Camera-type eye (tissue), 1 donor: ENCODE measurements around the gene OR6C6. TPM values are rescaled to one million over a fixed set of nuclear protein-coding genes. Genes with fewer than 3 reads are reported as not detected.

Experiments used
- total RNA-seq: library from RNA; depleted of rRNA; stranded (reverse); fragments of >200 nt; gene quantifications from one replicate; pipeline ENCODE4 v1.2.3, GENCODE V29; 2014

OR6C6 gene
- total RNA-seq, result not detected

DNA sequence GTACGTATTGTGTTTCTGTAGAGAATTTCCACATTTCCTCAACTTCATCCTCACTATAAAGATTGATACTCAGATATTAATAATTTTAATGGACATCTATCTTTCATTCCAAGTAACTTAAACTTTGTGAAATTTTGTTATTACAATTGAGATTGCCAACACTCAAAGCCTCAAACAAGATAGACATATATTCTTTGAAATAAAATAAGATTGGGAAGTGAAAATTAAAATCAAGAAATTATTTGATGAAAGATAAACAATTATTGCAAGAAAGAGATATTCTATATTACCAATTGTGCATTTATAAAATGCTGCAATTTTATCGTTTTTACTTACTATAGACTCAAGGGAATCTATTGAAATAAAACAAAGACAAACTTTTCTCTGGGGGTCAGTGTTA, at the start of gene OR6C6:
TSS of gene OR6C6 (minus strand) at position 101 of the 400 bp plus-strand sequence. CDS start 1,337 bp downstream, outside the sequence.

DNA sequence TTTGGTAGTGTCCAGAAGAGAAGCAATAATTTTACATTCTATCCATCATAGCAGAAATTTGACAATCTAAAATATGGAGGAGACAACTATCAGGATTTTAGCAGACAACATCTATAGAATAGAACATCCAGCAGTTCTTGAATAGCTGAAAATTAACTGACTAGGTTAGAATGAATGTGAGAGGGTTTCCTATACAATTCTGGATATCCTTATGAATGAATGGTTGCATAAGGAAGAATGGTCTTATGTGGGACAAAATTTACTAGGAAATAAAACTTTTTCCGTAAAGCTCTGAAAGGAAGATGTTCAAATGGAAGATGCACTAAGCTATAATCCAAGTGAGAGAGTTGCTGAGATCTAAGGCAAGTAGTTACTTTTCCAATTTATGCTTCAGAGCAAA, 34.1 kb upstream of the OR6C6 start, which contains the start of gene OR6C3:
TSS of gene OR6C3 (plus strand) at position 301 of the 400 bp plus-strand sequence. CDS start 955 bp downstream, outside the sequence.

DNA sequence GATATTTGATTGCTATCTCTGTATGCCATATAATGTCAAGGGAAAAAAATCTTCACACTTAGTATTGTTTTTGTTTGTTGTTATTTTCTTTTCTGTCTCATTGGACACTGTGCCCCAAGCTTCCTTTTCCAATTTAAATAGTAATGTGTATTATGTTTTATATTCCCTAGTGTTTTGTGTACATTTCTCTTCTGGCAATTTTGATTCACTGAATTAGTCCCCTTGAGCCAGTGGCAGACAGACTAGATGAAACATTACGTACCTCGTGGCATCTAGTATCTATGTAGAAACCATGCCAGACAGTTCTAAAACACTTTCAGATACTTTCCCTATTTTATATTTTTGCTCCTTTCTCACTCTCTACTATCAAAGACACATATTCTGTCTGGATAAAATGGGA, 17.7 kb upstream of the OR6C6 start, which contains the start of gene OR6C1:
TSS of gene OR6C1 (plus strand) at position 301 of the 400 bp plus-strand sequence. CDS start 6,257 bp downstream, outside the sequence.

DNA sequence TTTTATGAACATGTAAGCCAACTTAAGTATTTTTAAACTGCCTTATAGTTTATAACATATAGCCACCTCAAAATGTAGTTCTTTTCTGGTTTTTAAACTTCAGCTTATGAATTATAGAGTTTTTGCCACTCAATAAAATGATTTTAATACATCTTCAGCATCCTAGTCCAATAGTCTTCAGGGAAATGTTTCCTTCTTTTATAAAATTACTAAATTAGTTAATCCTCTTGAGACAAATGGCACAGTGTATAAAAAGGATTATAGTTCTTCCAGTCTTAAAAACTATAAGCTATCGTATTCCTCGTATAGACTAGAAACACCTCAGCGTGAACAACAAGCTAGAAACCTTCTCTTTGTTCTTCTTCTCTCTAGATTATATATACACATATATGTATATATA, 52.1 kb downstream of the OR6C6 start, which contains the start of gene OR6C74:
TSS of gene OR6C74 (plus strand) at position 301 of the 400 bp plus-strand sequence. CDS start 2,679 bp downstream, outside the sequence.

Other genes starting within 250 kb of the OR6C6 start
- not detected for gene OR9K2, start 170.2 kb downstream of the OR6C6 start, total RNA-seq
- not detected for gene OR10A7, start 75.5 kb downstream of the OR6C6 start, total RNA-seq
- gene OR6C74, start 52.0 kb downstream of the OR6C6 start, total RNA-seq, result not detected
- not detected for gene OR6C1, start 17.8 kb upstream of the OR6C6 start, total RNA-seq
- not detected for gene OR6C3, start 34.2 kb upstream of the OR6C6 start, total RNA-seq
- gene OR6C75, start 66.4 kb upstream of the OR6C6 start, total RNA-seq, result not detected
- gene OR6C65, start 104.0 kb upstream of the OR6C6 start, total RNA-seq, result not detected
- not detected for gene OR6C76, start 129.7 kb upstream of the OR6C6 start, total RNA-seq
- not detected for gene OR6C2, start 147.5 kb upstream of the OR6C6 start, total RNA-seq
- not detected for gene OR6C70, start 173.6 kb upstream of the OR6C6 start, total RNA-seq
- not detected for gene OR6C68, start 195.8 kb upstream of the OR6C6 start, total RNA-seq